H1 (cell line): ENCODE results near the gene CAV1. TPM values are rescaled to one million over a fixed set of nuclear protein-coding genes. Genes with fewer than 3 reads are reported as not detected.

Experiments
- CTCF ChIA-PET: fragments of 300-600 bp; sonication (Branson Sonifier 250); formaldehyde crosslinking; loops from one replicate; lab custom pipeline; 2021; ENCODE audit not compliant: partially characterized antibody; lab: Charles Lee
- POLR2A ChIA-PET: fragments of 300-600 bp; sonication (Branson Sonifier 250); formaldehyde crosslinking; loops from one replicate; lab custom pipeline; 2021; ENCODE audit warnings: inconsistent platforms; ENCODE audit not compliant: partially characterized antibody; lab: Charles Lee
- DNase-seq, 2 experiments: peaks; one replicate each; pipeline versions ENCODE4 v3.0.0 to v3.0.0-alpha.2; 2010 to 2022; ENCODE audit warnings: low spot score in 2 of 2, low read depth in 1 of 2, mixed read lengths in 1 of 2
- FAIRE-seq: peaks from 2 replicates; lab custom pipeline; 2011; peaks lifted over from hg19 to GRCh38; lab: Jason Lieb, UNC
- H2AFZ ChIP-seq: 2 replicates; pipeline ENCODE4 v1.8.1; 2012; ENCODE audit warnings: low read length, inconsistent platforms
- H2AK5ac ChIP-seq: 2 replicates; pipeline ENCODE4 v1.6.1; 2013; ENCODE audit warnings: low read depth, low read length
- H2BK120ac ChIP-seq: replicated peaks from 2 replicates; pipeline ENCODE3; 2013; ENCODE audit warnings: low read depth, low read length, inconsistent platforms
- H2BK12ac ChIP-seq: 2 replicates; pipeline ENCODE4 v1.6.1; 2013; ENCODE audit warnings: low read depth, low read length
- H2BK15ac ChIP-seq: 2 replicates; pipeline ENCODE4 v1.6.1; 2013; ENCODE audit warnings: low read length
- H2BK20ac ChIP-seq: 2 replicates; pipeline ENCODE4 v1.6.1; 2013; ENCODE audit warnings: low read length
- H2BK5ac ChIP-seq: 2 replicates; pipeline ENCODE4 v1.6.1; 2013; ENCODE audit warnings: low read depth, low read length
- H3K14ac ChIP-seq: 2 replicates; pipeline ENCODE4 v1.6.1; 2013; ENCODE audit warnings: inconsistent platforms; ENCODE audit not compliant: insufficient read length
- H3K18ac ChIP-seq: 2 replicates; pipeline ENCODE4 v1.6.1; 2013; ENCODE audit warnings: low read length; ENCODE audit errors: extremely low read depth
- H3K23ac ChIP-seq: 2 replicates; pipeline ENCODE4 v1.6.1; 2013; ENCODE audit warnings: inconsistent platforms; ENCODE audit not compliant: insufficient read length
- H3K23me2 ChIP-seq: 2 replicates; pipeline ENCODE4 v1.6.1; 2013; ENCODE audit warnings: low read depth, low read length
- H3K27ac ChIP-seq: 2 replicates; pipeline ENCODE4 v1.6.1; 2011; ENCODE audit warnings: low read depth, low read length, inconsistent platforms
- H3K27me3 ChIP-seq, 4 experiments: replicated peaks in 1 of 4; 1 replicate in 1 of 4; 2 replicates in 3 of 4; pipeline versions ENCODE4 v1.6.1 to v1.8.1; 2011 to 2013; ENCODE audit warnings: low read length in 3 of 4, mild to moderate bottlenecking in 3 of 4, inconsistent platforms in 2 of 4, mixed read lengths in 2 of 4, moderate library complexity in 1 of 4; ENCODE audit not compliant: control insufficient read depth in 3 of 4, insufficient read depth in 3 of 4; ENCODE audit errors: extremely low read depth in 1 of 4
- H3K36me3 ChIP-seq, 4 experiments: 2 replicates each; pipeline versions ENCODE4 v1.6.1 to v1.8.1; 2011 to 2013; ENCODE audit warnings: mild to moderate bottlenecking in 4 of 4, low read length in 3 of 4, moderate library complexity in 2 of 4, control low read depth in 1 of 4, inconsistent platforms in 1 of 4; ENCODE audit not compliant: insufficient read depth in 4 of 4, control insufficient read depth in 2 of 4
- H3K4ac ChIP-seq: replicated peaks from 2 replicates; pipeline ENCODE3; 2013; ENCODE audit warnings: low read length, low read depth, mixed read lengths, inconsistent platforms; ENCODE audit not compliant: insufficient read length
- H3K4me1 ChIP-seq, 4 experiments: replicated peaks in 1 of 4; 1 replicate in 1 of 4; 2 replicates in 3 of 4; pipeline versions ENCODE4 v1.6.1 to v1.8.1; 2011 to 2013; ENCODE audit warnings: low read length in 3 of 4, inconsistent platforms in 2 of 4, mixed read lengths in 1 of 4; ENCODE audit not compliant: insufficient read depth in 4 of 4, control insufficient read depth in 3 of 4
- H3K4me2 ChIP-seq, 2 experiments: 2 replicates each; pipeline versions ENCODE4 v1.6.1 to v1.8.1; 2011 to 2013; ENCODE audit warnings: low read depth in 2 of 2, low read length in 2 of 2, control low read depth in 1 of 2, inconsistent platforms in 1 of 2, mild to moderate bottlenecking in 1 of 2; ENCODE audit not compliant: insufficient read depth in 1 of 2
- H3K4me3 ChIP-seq, 4 experiments: fragments of 200-600, 300-600 bp in 1 of 4; sonication (generic), shearing (Covaris generic), sonication (Bioruptor Twin) in 1 of 4; 2 replicates each; pipeline versions ENCODE4 v1.5.1 to v1.8.1; 2011 to 2016; ENCODE audit warnings: low read length in 4 of 4, low read depth in 3 of 4, control low read depth in 2 of 4, inconsistent platforms in 2 of 4, mild to moderate bottlenecking in 2 of 4, mixed read lengths in 1 of 4, moderate library complexity in 1 of 4; ENCODE audit not compliant: insufficient read depth in 2 of 4; ENCODE audit errors: extremely low read depth in 1 of 4
- H3K56ac ChIP-seq: replicated peaks from 2 replicates; pipeline ENCODE3; 2013; ENCODE audit warnings: low read depth, mild to moderate bottlenecking, mixed read lengths, low read length, inconsistent platforms; ENCODE audit not compliant: insufficient read length
- H3K79me1 ChIP-seq: 2 replicates; pipeline ENCODE4 v1.6.1; 2013; ENCODE audit warnings: low read depth, low read length, control low read depth
- H3K79me2 ChIP-seq, 2 experiments: 2 replicates each; pipeline versions ENCODE4 v1.6.1 to v1.8.1; 2012 to 2013; ENCODE audit warnings: low read length in 2 of 2, mild to moderate bottlenecking in 2 of 2, inconsistent platforms in 1 of 2; ENCODE audit not compliant: insufficient read depth in 2 of 2, control insufficient read depth in 1 of 2
- H3K9ac ChIP-seq, 4 experiments: replicated peaks in 1 of 4; 1 replicate in 1 of 4; 2 replicates in 3 of 4; pipeline versions ENCODE4 v1.6.1 to v1.8.1; 2011 to 2013; ENCODE audit warnings: low read depth in 3 of 4, low read length in 3 of 4, control low read depth in 2 of 4, mild to moderate bottlenecking in 2 of 4, moderate library complexity in 2 of 4, inconsistent platforms in 1 of 4; ENCODE audit errors: extremely low read depth in 1 of 4
- H3K9me3 ChIP-seq, 2 experiments: 2 replicates each; pipeline versions ENCODE4 v1.6.1 to v1.8.1; 2012 to 2013; ENCODE audit warnings: mild to moderate bottlenecking in 2 of 2, moderate library complexity in 2 of 2, control low read depth in 1 of 2, inconsistent platforms in 1 of 2, low read depth in 1 of 2, low read length in 1 of 2, mixed read lengths in 1 of 2; ENCODE audit not compliant: insufficient read depth in 2 of 2
- H4K20me1 ChIP-seq, 2 experiments: replicated peaks in 1 of 2; 2 replicates each; pipeline versions ENCODE3 to v1.8.1; 2011 to 2013; ENCODE audit warnings: inconsistent platforms in 2 of 2, low read length in 2 of 2, mild to moderate bottlenecking in 1 of 2; ENCODE audit not compliant: insufficient read depth in 2 of 2, control insufficient read depth in 1 of 2
- H4K5ac ChIP-seq: 2 replicates; pipeline ENCODE4 v1.6.1; 2013; ENCODE audit warnings: low read length, low read depth, mixed read lengths, inconsistent platforms; ENCODE audit not compliant: insufficient read length
- H4K8ac ChIP-seq: 2 replicates; pipeline ENCODE4 v1.8.0; 2013; ENCODE audit warnings: mild to moderate bottlenecking, moderate library complexity, low read length, inconsistent platforms; ENCODE audit not compliant: insufficient read depth; ENCODE audit errors: extremely low read depth
- H4K91ac ChIP-seq: replicated peaks from 2 replicates; pipeline ENCODE3; 2013; ENCODE audit warnings: low read length, mixed read lengths, inconsistent platforms; ENCODE audit not compliant: insufficient read length
- CBX5 ChIP-seq: fragments of 300-800, 300-1000 bp; sonication (generic); IDR thresholded peaks from 2 replicates; pipeline ENCODE4 v1.7.1; 2016; ENCODE audit warnings: antibody characterized with exemption, low read length, low read depth
- CHD1 ChIP-seq: IDR thresholded peaks from 2 replicates; pipeline ENCODE4 v1.6.1; 2012; ENCODE audit warnings: low read depth, low read length, improper control_type of control experiment
- EGR1 ChIP-seq: IDR thresholded peaks from 2 replicates; pipeline ENCODE4 v1.6.1; 2011; ENCODE audit warnings: low read depth, low read length, borderline replicate concordance
- GABPA ChIP-seq: IDR thresholded peaks from 2 replicates; pipeline ENCODE4 v1.6.1; 2011; ENCODE audit warnings: mild to moderate bottlenecking, low read length, moderate library complexity, borderline replicate concordance; ENCODE audit not compliant: insufficient read depth
- MAFK ChIP-seq: IDR thresholded peaks from 2 replicates; pipeline ENCODE4 v1.6.1; 2012; ENCODE audit warnings: low read depth, mild to moderate bottlenecking, improper control_type of control experiment, low read length
- POLR2A ChIP-seq, 2 experiments: IDR thresholded peaks; 1 replicate in 1 of 2; 2 replicates in 1 of 2; pipeline ENCODE4 v1.6.1; 2011; ENCODE audit warnings: low read depth in 2 of 2, low read length in 2 of 2, mild to moderate bottlenecking in 2 of 2; ENCODE audit errors: control extremely low read depth in 1 of 2
- SIX5 ChIP-seq: IDR thresholded peaks from 2 replicates; pipeline ENCODE4 v1.6.1; 2011; ENCODE audit warnings: mild to moderate bottlenecking, low read depth, low read length
- SP4 ChIP-seq: IDR thresholded peaks from 2 replicates; pipeline ENCODE4 v1.6.1; 2012; ENCODE audit warnings: low read length, inconsistent platforms
- TCF12 ChIP-seq: IDR thresholded peaks from 2 replicates; pipeline ENCODE4 v1.6.1; 2011; ENCODE audit warnings: low read depth, mild to moderate bottlenecking, low read length
- ZNF274 ChIP-seq: IDR thresholded peaks from 2 replicates; pipeline ENCODE4 v1.7.0; 2012; ENCODE audit warnings: low read length, borderline replicate concordance; ENCODE audit errors: extremely low read depth
- WGBS, 2 experiments: shearing (Covaris generic) in 1 of 2; methylation state at CpG; one replicate each; pipeline versions ENCODE4 v1.1.6 to v1.1.7; 2013 to 2015; ENCODE audit warnings: low lambda C conversion rate in 2 of 2, mixed read lengths in 2 of 2, inconsistent platforms in 1 of 2, low coverage in 1 of 2, missing lambda C conversion rate in 1 of 2; ENCODE audit not compliant: insufficient replicate concordance in 2 of 2, insufficient coverage in 1 of 2, insufficient read length in 1 of 2; ENCODE audit errors: extremely low coverage in 1 of 2, missing lambda C conversion rate in 1 of 2; 5-methylcytosine and 5-hydroxymethylcytosine counted together
- polyA plus RNA-seq, 7 experiments: library from polyadenylated mRNA; depleted of rRNA in 3 of 7; stranded (reverse) in 5 of 7; unstranded in 2 of 7; fragments of >200 nt in 5 of 7; fragments of 200-250 nt in 2 of 7; gene quantifications; 1 replicate in 5 of 7; 2 replicates in 1 of 7; 4 replicates in 1 of 7; pipeline versions ENCODE4 v1.2.1 to v1.2.3, GENCODE V29; 2011 to 2013; ENCODE audit warnings: missing spikeins in 2 of 7, mixed read lengths in 2 of 7
- total RNA-seq: library from RNA; stranded (reverse); fragmentation: NEBNext Ultra II Directional; extraction: Animal tissue kit (Norgen Biotek cat#: 25700); gene quantifications from 2 replicates; pipeline ENCODE4 v1.2.1, GENCODE V29; 2021
- TF ChIP-seq, protein P1 (sequence below): IDR thresholded peaks from 2 replicates; pipeline ENCODE4 v1.6.1; 2011; ENCODE audit warnings: low read depth, mild to moderate bottlenecking, low read length; ENCODE audit not compliant: insufficient read depth
- TF ChIP-seq, protein P2 (sequence below): IDR thresholded peaks from 2 replicates; pipeline ENCODE4 v1.6.1; 2012; ENCODE audit warnings: low read length, inconsistent platforms

CAV1 gene
- total and polyA plus RNA-seq, 2 of the 8 experiments (the other 6 are each of a cell fraction or from before 2014, with no cell fraction given): 16.3 to 21.8 TPM

DNA sequence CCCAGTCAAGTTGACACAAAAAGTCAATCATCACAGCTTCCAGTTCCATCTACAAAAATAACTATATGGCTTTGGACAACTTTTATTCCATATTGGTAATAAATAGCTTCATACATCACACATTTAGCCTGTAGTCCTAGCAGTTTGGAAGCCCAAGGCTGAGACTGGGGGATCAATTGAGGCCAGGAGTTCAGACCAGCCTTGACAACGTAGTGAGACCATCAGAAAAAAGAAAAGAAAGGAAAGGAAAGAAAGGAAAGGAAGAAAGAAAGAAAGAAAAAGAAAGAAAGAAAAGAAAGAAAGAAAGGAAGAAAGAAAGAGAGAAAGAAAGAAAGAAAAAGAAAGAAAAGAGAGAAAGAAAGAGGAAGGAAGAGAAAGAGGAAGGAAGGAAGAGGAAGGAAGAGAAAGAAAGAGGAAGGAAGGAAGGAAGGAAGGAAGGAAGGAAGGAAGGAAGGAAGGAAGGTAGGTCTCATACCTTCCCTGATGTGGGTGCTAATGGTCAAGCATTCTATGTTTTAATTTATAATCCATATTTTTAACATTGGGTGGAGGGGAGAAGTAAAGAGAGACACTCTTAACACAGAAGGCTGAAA is 37.8 kb downstream of the CAV1 start:
- H3K4me3 ChIP-seq: no peak overlapping the region
- H3K56ac ChIP-seq: no peak overlapping the region
- H3K14ac ChIP-seq: no peak overlapping the region
- H3K27me3 ChIP-seq: no peaks in the 10 kb centered on the region
- POLR2A ChIA-PET: interaction anchor here (0.6 kb wide), 2 partner anchors 319 to 461 kb away, joined by 3 to 4 read pairs; no protein-coding TSS in a partner anchor
- H3K23me2 ChIP-seq: no peaks in the 10 kb centered on the region; the same call in 1 of the 2 replicates
- H4K8ac ChIP-seq: no peak overlapping the region
- no peak overlapping the region for H4K91ac ChIP-seq
- no peak overlapping the region for H3K9ac ChIP-seq
- H3K9me3 ChIP-seq: no peaks in the 10 kb centered on the region
- H2BK20ac ChIP-seq: no peak overlapping the region
- no peak overlapping the region for H2BK15ac ChIP-seq
- H2BK5ac ChIP-seq: no peak overlapping the region
- H3K36me3 ChIP-seq: no peaks in the 10 kb centered on the region
- H3K27ac ChIP-seq: no peak overlapping the region
- H3K23ac ChIP-seq: no peak overlapping the region
- no peak overlapping the region for H3K4ac ChIP-seq
- H2AFZ ChIP-seq: no peak overlapping the region
- peaks cover 0 to 3% (median 0%) of the 10 kb centered on the region in 4 experiments; a peak in 1 of 7 replicates for H3K4me1 ChIP-seq
- DNase-seq: no peak
- no peaks in the 10 kb centered on the region for H4K20me1 ChIP-seq
- no peak overlapping the region for H2BK120ac ChIP-seq
- H3K4me2 ChIP-seq: no peak overlapping the region
- no peak overlapping the region for H2AK5ac ChIP-seq
- CTCF ChIA-PET: interaction anchor here (0.9 to 2.4 kb wide), 4 partner anchors 9 to 37 kb away, joined by 3 to 10 read pairs (median 4); partner anchors contain the start of gene CAV1
- no peaks in the 10 kb centered on the region for H3K79me1 ChIP-seq
- no peaks in the 10 kb centered on the region for H3K79me2 ChIP-seq
- FAIRE-seq: no peak
- H4K5ac ChIP-seq: no peak overlapping the region
- WGBS, 2 experiments: 91% methylated on average over 1 of the region's 1 CpG; no CpG with 5 or more reads in 1 of the 2 experiments
- H3K18ac ChIP-seq: no peak overlapping the region
- H2BK12ac ChIP-seq: no peak overlapping the region
- TF ChIP-seq, protein P1, sequence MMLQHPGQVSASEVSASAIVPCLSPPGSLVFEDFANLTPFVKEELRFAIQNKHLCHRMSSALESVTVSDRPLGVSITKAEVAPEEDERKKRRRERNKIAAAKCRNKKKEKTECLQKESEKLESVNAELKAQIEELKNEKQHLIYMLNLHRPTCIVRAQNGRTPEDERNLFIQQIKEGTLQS: no peak
- TF ChIP-seq CBX5: no peak
- no peak for TF ChIP-seq SIX5
- TF ChIP-seq GABPA: no peak
- no peak for TF ChIP-seq TCF12
- TF ChIP-seq CHD1: no peak
- TF ChIP-seq ZNF274: no peak
- no peak for TF ChIP-seq POLR2A (IDR thresholded peaks at IDR 0.05; ENCODE audit: control extremely low read depth in 1 of 2, low read depth in 2 of 2, low read length in 2 of 2)
- no peak for TF ChIP-seq SP4
- TF ChIP-seq, protein P2, sequence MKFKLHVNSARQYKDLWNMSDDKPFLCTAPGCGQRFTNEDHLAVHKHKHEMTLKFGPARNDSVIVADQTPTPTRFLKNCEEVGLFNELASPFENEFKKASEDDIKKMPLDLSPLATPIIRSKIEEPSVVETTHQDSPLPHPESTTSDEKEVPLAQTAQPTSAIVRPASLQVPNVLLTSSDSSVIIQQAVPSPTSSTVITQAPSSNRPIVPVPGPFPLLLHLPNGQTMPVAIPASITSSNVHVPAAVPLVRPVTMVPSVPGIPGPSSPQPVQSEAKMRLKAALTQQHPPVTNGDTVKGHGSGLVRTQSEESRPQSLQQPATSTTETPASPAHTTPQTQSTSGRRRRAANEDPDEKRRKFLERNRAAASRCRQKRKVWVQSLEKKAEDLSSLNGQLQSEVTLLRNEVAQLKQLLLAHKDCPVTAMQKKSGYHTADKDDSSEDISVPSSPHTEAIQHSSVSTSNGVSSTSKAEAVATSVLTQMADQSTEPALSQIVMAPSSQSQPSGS: no peak
- no peak for TF ChIP-seq EGR1
- no peak for TF ChIP-seq MAFK
